SK-N-MC (cell line): ENCODE measurements around the gene TNNI3K.

Experiments
- EZH2 ChIP-seq: fragments of 200-600 bp; sonication (generic); IDR thresholded peaks from one replicate; pipeline ENCODE4 v1.6.1; 2017; ENCODE audit warnings: antibody characterized with exemption
- FOXP2 ChIP-seq: optimal IDR thresholded peaks from 2 replicates; pipeline ENCODE3; 2011; ENCODE audit warnings: mild to moderate bottlenecking, moderate library complexity; ENCODE audit not compliant: insufficient read depth; ENCODE audit errors: extremely low read length, control extremely low read depth
- POLR2AphosphoS5 ChIP-seq: IDR thresholded peaks from 2 replicates; pipeline ENCODE4 v1.6.1; 2012; ENCODE audit warnings: mild to moderate bottlenecking, low read depth, low read length, borderline replicate concordance

DNA sequence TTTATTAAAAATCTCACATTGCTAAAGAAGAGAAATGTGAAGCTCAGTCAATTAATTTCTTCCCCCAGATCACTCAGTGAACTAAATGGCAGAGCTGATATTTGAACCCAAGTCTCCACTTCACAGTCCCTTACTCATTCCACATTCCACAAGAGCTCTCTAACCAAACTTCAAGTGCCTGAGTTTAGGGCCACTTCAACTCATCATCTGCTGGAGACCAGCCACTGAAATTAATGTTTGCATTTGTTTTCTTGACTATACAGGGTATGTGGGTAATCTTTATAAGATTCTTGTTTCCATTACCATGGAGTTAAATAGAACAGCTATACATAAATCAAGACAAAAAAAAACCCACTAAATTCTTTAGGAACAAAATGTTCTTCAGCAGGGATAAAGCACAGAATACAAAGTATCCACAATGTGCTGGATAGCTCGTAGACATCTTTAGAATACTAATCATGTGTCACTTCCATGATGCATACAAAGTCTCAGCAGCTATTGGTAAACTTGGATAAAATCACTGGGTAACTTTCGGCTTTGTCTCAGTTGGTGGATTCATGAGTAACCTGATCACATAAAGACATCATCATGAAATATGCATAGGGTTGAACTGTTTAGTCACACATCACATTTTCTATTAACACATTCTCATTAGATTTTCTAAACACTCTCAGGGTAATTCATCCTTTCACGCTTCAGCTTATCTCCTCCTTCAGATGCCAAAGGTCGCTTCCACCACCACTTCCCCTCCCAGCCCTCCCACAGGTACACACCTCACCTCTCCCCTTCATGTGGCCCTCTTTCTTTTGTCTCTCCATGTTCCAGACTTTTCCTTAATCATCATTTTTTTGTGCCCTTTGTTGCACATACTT is 187.5 kb downstream of the TNNI3K start:
- no peak for TF ChIP-seq EZH2
- TF ChIP-seq POLR2AphosphoS5 = no peak
- no peak for TF ChIP-seq FOXP2
